Head of caudate nucleus (tissue), 42 donors: ENCODE data around the gene CHMP2A.

Experiments
- DNase-seq, 42 donors: peaks; one replicate each; pipeline versions ENCODE4 v3.0.0 to v3.0.0-alpha.2; 2020 to 2021; ENCODE audit warnings: mixed read lengths in 7 of 42
- intact Hi-C: fragments of 100-400 bp; cut with DNase I; formaldehyde crosslinking; loops from one replicate; pipeline ENCODE4 v1.15.0; 2022

The CHMP2A gene

GRCh38 chr19:58558066-58558622, 3.2 kb upstream of the CHMP2A start, which contains the start of gene UBE2M:
Gene UBE2M, minus strand, starts transcription at chr19:58558611. Its CDS starts 230 bp downstream, at chr19:58558381.
- intact Hi-C loops: no loop called here

GRCh38 chr19:58557221-58558065, 2.5 kb upstream of the CHMP2A start:
- intact Hi-C loops: no loop called here
- peak in 1 of 42 donors; percentile 14 for DNase-seq

More at GRCh38 chr19:58558066-58558622, 3.2 kb upstream of the CHMP2A start, which contains the start of gene UBE2M:
- peak in 22 of 42 donors; percentile 6 to 91 (median 44) for DNase-seq

- intact Hi-C loops: no loop called here
- no peak for DNase-seq
Observed at GRCh38 chr19:58556622-58557220, 1.8 kb upstream of the CHMP2A start.

- no peak for DNase-seq
- intact Hi-C loops: no loop called here
Observed at GRCh38 chr19:58555920-58556621, 1.2 kb upstream of the CHMP2A start.

- intact Hi-C loops: no loop called here
- no peak for DNase-seq
Observed at GRCh38 chr19:58555369-58555885, 522 bp upstream of the CHMP2A start.

- no peak for DNase-seq
- intact Hi-C loops: no loop called here
Observed at GRCh38 chr19:58553799-58554493, 959 bp downstream of the CHMP2A start.

GRCh38 chr19:58552655-58553054, 2.2 kb downstream of the CHMP2A start:
- no peak for DNase-seq
- intact Hi-C loops: no loop called here

GRCh38 chr19:58551577-58552471, 3.1 kb downstream of the CHMP2A start:
- DNase-seq: no peak
- intact Hi-C loops: no loop called here

- no peak for DNase-seq
Observed at GRCh38 chr19:58551123-58551497, 3.8 kb downstream of the CHMP2A start.

GRCh38 chr19:58550362-58551122, 4.4 kb downstream of the CHMP2A start:
- no peak for DNase-seq
- intact Hi-C loops: no loop called here

More at GRCh38 chr19:58551123-58551497, 3.8 kb downstream of the CHMP2A start:
- intact Hi-C loops: no loop called here

- DNase-seq: no peak
- intact Hi-C loops: no loop called here
Observed at GRCh38 chr19:58549664-58550361, 5.1 kb downstream of the CHMP2A start.

- intact Hi-C loops: no loop called here
- no peak for DNase-seq
Observed at GRCh38 chr19:58548859-58549663, 5.8 kb downstream of the CHMP2A start.

GRCh38 chr19:58547323-58548312, 7.3 kb downstream of the CHMP2A start:
- intact Hi-C loops: no loop called here
- DNase-seq: no peak

- no peak for DNase-seq
- intact Hi-C loops: no loop called here
Observed at GRCh38 chr19:58546019-58546530, 8.8 kb downstream of the CHMP2A start.
